HEK293T (cell line): Measurements from ENCODE around the gene HTRA3.

Experiments
- CTCF ChIA-PET: fragments of 350-600 bp; formaldehyde crosslinking; extraction: SDS; loops from one replicate; lab custom pipeline; 2021; ENCODE audit warnings: antibody characterized with exemption, inconsistent platforms; lab: Yijun Ruan, JAX
- POLR2A ChIA-PET: fragments of 350-600 bp; formaldehyde crosslinking; extraction: SDS; loops from one replicate; lab custom pipeline; 2020; ENCODE audit warnings: antibody characterized with exemption, inconsistent platforms; lab: Yijun Ruan, JAX
- DNase-seq: peaks from one replicate; pipeline ENCODE4 v3.0.0; 2012; ENCODE audit warnings: mixed read lengths; ENCODE audit errors: extremely low spot score
- ARNT ChIP-seq: fragments of 450-650 bp; IDR thresholded peaks from 2 replicates; pipeline ENCODE4 v1.6.1; 2017; ENCODE audit warnings: mild to moderate bottlenecking
- BHLHE40 ChIP-seq: fragments of 450-650 bp; IDR thresholded peaks from 2 replicates; pipeline ENCODE4 v1.6.1; 2016; ENCODE audit warnings: mild to moderate bottlenecking, moderate library complexity, borderline replicate concordance
- CTBP1 ChIP-seq: fragments of 450-650 bp; IDR thresholded peaks from 2 replicates; pipeline ENCODE4 v1.6.1; 2016; ENCODE audit warnings: borderline replicate concordance
- ELF4 ChIP-seq: fragments of 450-650 bp; IDR thresholded peaks from 2 replicates; pipeline ENCODE4 v1.6.1; 2017; ENCODE audit warnings: antibody characterized with exemption
- FOXA1 ChIP-seq: fragments of 450-650 bp; IDR thresholded peaks from 2 replicates; pipeline ENCODE4 v1.6.1; 2016; ENCODE audit warnings: mild to moderate bottlenecking
- FOXK2 ChIP-seq: fragments of 450-650 bp; IDR thresholded peaks from 2 replicates; pipeline ENCODE4 v1.6.1; 2016; ENCODE audit warnings: mild to moderate bottlenecking
- HDGF ChIP-seq: fragments of 450-650 bp; IDR thresholded peaks from 2 replicates; pipeline ENCODE4 v1.6.1; 2017; ENCODE audit warnings: antibody characterized with exemption, borderline replicate concordance
- L3MBTL2 ChIP-seq: fragments of 450-650 bp; conservative IDR thresholded peaks from 2 replicates; pipeline ENCODE4 v1.6.1; 2016; ENCODE audit warnings: mild to moderate bottlenecking
- LEF1 ChIP-seq: fragments of 450-650 bp; IDR thresholded peaks from 2 replicates; pipeline ENCODE4 v1.6.1; 2017; ENCODE audit warnings: mild to moderate bottlenecking, borderline replicate concordance
- NFRKB ChIP-seq: fragments of 450-650 bp; IDR thresholded peaks from 2 replicates; pipeline ENCODE4 v1.6.1; 2016; ENCODE audit warnings: mild to moderate bottlenecking, moderate library complexity
- PKNOX1 ChIP-seq: fragments of 450-650 bp; IDR thresholded peaks from 2 replicates; pipeline ENCODE4 v1.6.1; 2016
- SP1 ChIP-seq: fragments of 450-650 bp; IDR thresholded peaks from 2 replicates; pipeline ENCODE4 v1.6.1; 2017
- SUZ12 ChIP-seq: fragments of 450-650 bp; IDR thresholded peaks from 2 replicates; pipeline ENCODE4 v1.6.1; 2016; ENCODE audit warnings: mild to moderate bottlenecking
- TARDBP ChIP-seq: fragments of 450-650 bp; IDR thresholded peaks from 2 replicates; pipeline ENCODE4 v1.6.1; 2016
- ZNF384 ChIP-seq: fragments of 450-650 bp; IDR thresholded peaks from 2 replicates; pipeline ENCODE4 v1.6.1; 2016

HTRA3 gene

GRCh38 chr4:8248091-8248490 lies 21.5 kb upstream of the HTRA3 start:
- no peak for TF ChIP-seq LEF1
- no peak for TF ChIP-seq SP1
- TF ChIP-seq ELF4, result no peak
- TF ChIP-seq HDGF, result no peak
- POLR2A ChIA-PET, result interaction anchor here (0.6 kb wide), 1 partner anchor 88 kb away, joined by 3 read pairs; no protein-coding TSS in a partner anchor
- no peak for DNase-seq
- CTCF ChIA-PET, result no interaction called here

- CTCF ChIA-PET, result interaction anchor here (1.2 to 2.8 kb wide), 3 partner anchors 17 to 152 kb away, joined by 4 to 8 read pairs (median 6); no protein-coding TSS in a partner anchor
- POLR2A ChIA-PET, result interaction anchor here (1.7 kb wide), 1 partner anchor 17 kb away, joined by 4 read pairs; no protein-coding TSS in a partner anchor
- no peak for TF ChIP-seq FOXK2
- no peak for TF ChIP-seq L3MBTL2
- no peak for TF ChIP-seq TARDBP
- no peak for TF ChIP-seq ARNT
- no peak for TF ChIP-seq PKNOX1
- no peak for TF ChIP-seq BHLHE40
- no peak for TF ChIP-seq ZNF384
- no peak for TF ChIP-seq LEF1
- TF ChIP-seq SP1, result no peak
- TF ChIP-seq ELF4, result no peak
- no peak for TF ChIP-seq HDGF
- no peak for TF ChIP-seq SUZ12
- DNase-seq, result no peak
Observed at GRCh38 chr4:8250227-8250626, 19.3 kb upstream of the HTRA3 start.

- CTCF ChIA-PET, result interaction anchor here (1.2 to 2.8 kb wide), 3 partner anchors 17 to 152 kb away, joined by 4 to 8 read pairs (median 6); no protein-coding TSS in a partner anchor
- POLR2A ChIA-PET, result interaction anchor here (1.7 kb wide), 1 partner anchor 16 kb away, joined by 4 read pairs; no protein-coding TSS in a partner anchor
- no peak for DNase-seq
- TF ChIP-seq CTBP1 (no peak), L3MBTL2 (no peak), LEF1 (no peak), BHLHE40 (no peak)
Observed at GRCh38 chr4:8250637-8251036, 18.9 kb upstream of the HTRA3 start.

- TF ChIP-seq ELF4 (no peak), TARDBP (no peak), PKNOX1 (no peak), SP1 (no peak), BHLHE40 (no peak), HDGF (no peak), FOXA1 (no peak)
- no peak for DNase-seq
- ChIA-PET CTCF (interaction anchor here (2.8 kb wide), 1 partner anchor 16 kb away, joined by 8 read pairs; no protein-coding TSS in a partner anchor), POLR2A (interaction anchor here (1.7 kb wide), 1 partner anchor 16 kb away, joined by 4 read pairs; no protein-coding TSS in a partner anchor)
Observed at GRCh38 chr4:8251110-8251883, 18.3 kb upstream of the HTRA3 start.

- no peak for DNase-seq
- POLR2A ChIA-PET, result no interaction called here
- TF ChIP-seq SUZ12 (no peak), ARNT (no peak), ZNF384 (no peak), FOXK2 (no peak), NFRKB (no peak), L3MBTL2 (no peak), LEF1 (no peak), CTBP1 (no peak)
- CTCF ChIA-PET, result interaction anchor here (1.0 to 2.8 kb wide), 3 partner anchors 10 to 150 kb away, joined by 3 to 8 read pairs (median 4); no protein-coding TSS in a partner anchor
Observed at GRCh38 chr4:8252301-8253173, 17.0 kb upstream of the HTRA3 start.

- CTCF ChIA-PET, result interaction anchor here (1.0 kb wide), 1 partner anchor 149 kb away, joined by 3 read pairs; no protein-coding TSS in a partner anchor
- TF ChIP-seq LEF1, result no peak
- TF ChIP-seq NFRKB, result no peak
- TF ChIP-seq SUZ12, result no peak
- TF ChIP-seq BHLHE40, result no peak
- TF ChIP-seq ZNF384, result no peak
- TF ChIP-seq FOXA1, result no peak
- no peak for TF ChIP-seq HDGF
- TF ChIP-seq TARDBP, result no peak
- no peak for TF ChIP-seq SP1
- TF ChIP-seq ELF4, result no peak
- TF ChIP-seq PKNOX1, result no peak
- TF ChIP-seq ARNT, result no peak
- no peak for TF ChIP-seq CTBP1
- no peak for DNase-seq
- POLR2A ChIA-PET, result interaction anchor here (1.1 kb wide), 1 partner anchor 78 kb away, joined by 3 read pairs; no protein-coding TSS in a partner anchor
Observed at GRCh38 chr4:8254076-8254475, 15.5 kb upstream of the HTRA3 start.
